SK-N-SH treated with all-trans-retinoic acid at 6 μM for 48 hours (cell line): ENCODE results near the gene PPIB.

Experiments
- ARNTL ChIP-seq: fragments of 450-650 bp; formaldehyde crosslinking; IDR thresholded peaks from 2 replicates; pipeline ENCODE4 v1.5.0; 2020; ENCODE audit warnings: low read depth, mild to moderate bottlenecking, moderate library complexity, borderline replicate concordance
- CSDC2 ChIP-seq: fragments of 250-450 bp; sonication (Bioruptor Pico); IDR thresholded peaks from 2 replicates; pipeline ENCODE4 v1.5.0; 2020; ENCODE audit warnings: mild to moderate bottlenecking, moderate library complexity
- PATZ1 ChIP-seq: fragments of 250-450 bp; sonication (Bioruptor Pico); IDR thresholded peaks from 2 replicates; pipeline ENCODE4 v1.8.0; 2020; ENCODE audit warnings: mild to moderate bottlenecking, moderate library complexity, borderline replicate concordance
- PPARA ChIP-seq: fragments of 250-450 bp; sonication (Bioruptor Pico); IDR thresholded peaks from 2 replicates; pipeline ENCODE4 v1.5.0; 2020; ENCODE audit warnings: mild to moderate bottlenecking, borderline replicate concordance
- ZFP3 ChIP-seq: fragments of 250-450 bp; sonication (Bioruptor Pico); IDR thresholded peaks from 2 replicates; pipeline ENCODE4 v1.5.0; 2020; ENCODE audit warnings: mild to moderate bottlenecking, moderate library complexity
- ZNF70 ChIP-seq: fragments of 450-650 bp; formaldehyde crosslinking; IDR thresholded peaks from 2 replicates; pipeline ENCODE4 v1.5.0; 2020; ENCODE audit warnings: mild to moderate bottlenecking, moderate library complexity
- TF ChIP-seq, protein P1 (sequence below): fragments of 250-450 bp; sonication (Bioruptor Pico); IDR thresholded peaks from 2 replicates; pipeline ENCODE4 v1.8.0; 2021; ENCODE audit warnings: low read depth, mild to moderate bottlenecking, moderate library complexity, borderline replicate concordance

- TF ChIP-seq PATZ1 (CRISPR knock-in tag) (no peak), CSDC2 (CRISPR knock-in tag) (no peak), PPARA (CRISPR knock-in tag) (no peak), ZFP3 (CRISPR knock-in tag) (no peak), ARNTL (no peak), ZNF70 (no peak)
- TF ChIP-seq, protein P1, sequence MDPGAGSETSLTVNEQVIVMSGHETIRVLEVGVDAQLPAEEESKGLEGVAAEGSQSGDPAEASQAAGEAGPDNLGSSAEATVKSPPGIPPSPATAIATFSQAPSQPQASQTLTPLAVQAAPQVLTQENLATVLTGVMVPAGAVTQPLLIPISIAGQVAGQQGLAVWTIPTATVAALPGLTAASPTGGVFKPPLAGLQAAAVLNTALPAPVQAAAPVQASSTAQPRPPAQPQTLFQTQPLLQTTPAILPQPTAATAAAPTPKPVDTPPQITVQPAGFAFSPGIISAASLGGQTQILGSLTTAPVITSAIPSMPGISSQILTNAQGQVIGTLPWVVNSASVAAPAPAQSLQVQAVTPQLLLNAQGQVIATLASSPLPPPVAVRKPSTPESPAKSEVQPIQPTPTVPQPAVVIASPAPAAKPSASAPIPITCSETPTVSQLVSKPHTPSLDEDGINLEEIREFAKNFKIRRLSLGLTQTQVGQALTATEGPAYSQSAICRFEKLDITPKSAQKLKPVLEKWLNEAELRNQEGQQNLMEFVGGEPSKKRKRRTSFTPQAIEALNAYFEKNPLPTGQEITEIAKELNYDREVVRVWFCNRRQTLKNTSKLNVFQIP (CRISPR knock-in tag): no peak
Observed at GRCh38 chr15:64158363-64159134, 4.3 kb downstream of the PPIB start.
